ENCODE data around the gene C12orf42. TPM values are rescaled to one million over a fixed set of nuclear protein-coding genes. Genes with fewer than 3 reads are reported as not detected.
"Not testable (repeated sequence)": the region's sequence is repeated elsewhere in the genome, so short reads cannot be mapped to it uniquely, and the experiment has no call there.

The C12orf42 gene
- total RNA-seq, 1 experiment from 2014 or later = not detected

GRCh38 chr12:103425674-103426073, 70.1 kb downstream of the C12orf42 start:
- DNase-seq (ENCODE audit: extremely low read depth, low read depth) = not testable (repeated sequence)

DNA sequence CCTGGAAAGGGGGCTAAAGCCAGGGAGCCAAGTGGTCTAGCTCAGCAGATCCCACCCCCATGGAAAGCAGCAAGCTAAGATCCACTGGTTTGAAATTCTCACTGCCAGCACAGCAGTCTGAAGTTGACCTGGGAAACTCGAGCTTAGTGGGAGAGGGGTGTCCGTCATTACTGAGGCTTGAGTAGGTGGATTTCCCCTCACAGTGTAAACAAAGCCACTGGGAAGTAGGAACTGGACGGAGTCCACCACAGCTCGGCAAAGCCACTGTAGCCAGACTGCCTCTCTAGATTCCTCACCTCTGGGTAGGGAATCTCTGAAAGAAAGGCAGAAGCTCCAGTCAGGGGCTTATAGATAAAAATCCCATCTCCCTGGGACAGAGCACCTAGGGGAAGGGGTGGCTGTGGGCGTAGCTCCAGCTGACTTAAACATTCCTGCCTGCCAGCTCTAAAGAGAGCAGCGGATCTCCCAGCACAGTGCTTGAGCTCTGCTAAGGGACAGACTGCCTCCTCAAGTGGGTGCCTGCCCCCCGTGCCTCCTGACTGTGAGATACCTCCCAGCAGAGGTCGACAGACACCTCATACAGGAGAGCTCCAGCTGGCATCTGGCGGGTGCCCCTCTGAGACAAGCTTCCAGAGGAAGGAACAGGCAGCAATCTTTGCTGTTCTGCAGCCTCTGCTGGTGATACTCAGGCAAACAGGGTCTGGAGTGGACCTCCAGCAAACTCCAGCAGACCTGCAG, 70.8 kb downstream of the C12orf42 start:
- not testable (repeated sequence) for DNase-seq (ENCODE audit: extremely low read depth, low read depth)

- no peak for DNase-seq (ENCODE audit: extremely low read depth, low read depth)
Observed at GRCh38 chr12:103423516-103423910, 72.3 kb downstream of the C12orf42 start.

GRCh38 chr12:103422746-103423515, 72.8 kb downstream of the C12orf42 start:
- no peak for DNase-seq (ENCODE audit: extremely low read depth, low read depth)

GRCh38 chr12:103422328-103422727, 73.4 kb downstream of the C12orf42 start:
- no peak for DNase-seq (ENCODE audit: extremely low read depth, low read depth)

DNA sequence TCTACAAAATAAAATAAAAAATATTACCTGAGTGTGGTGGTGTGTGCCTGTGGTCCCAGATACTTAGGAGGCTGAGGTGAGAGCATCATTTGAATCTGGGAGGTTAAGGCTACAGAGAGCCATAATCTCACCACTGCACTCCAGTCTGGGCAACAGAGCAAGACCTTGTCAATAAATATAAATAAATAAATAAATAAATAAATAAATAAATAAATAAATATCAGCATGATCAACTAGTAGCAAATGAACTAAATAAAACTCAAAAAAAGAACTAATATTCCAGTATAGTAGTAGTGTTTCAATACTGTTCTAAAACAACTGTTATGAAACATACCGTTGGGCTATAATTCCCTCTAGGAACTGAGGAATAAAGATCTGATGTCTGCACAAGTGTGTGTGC, 74.4 kb downstream of the C12orf42 start:
- no peak for DNase-seq (ENCODE audit: extremely low read depth, low read depth)

- no peak for DNase-seq (ENCODE audit: extremely low read depth, low read depth)
Observed at GRCh38 chr12:103415681-103416080, 80.1 kb downstream of the C12orf42 start.

GRCh38 chr12:103401421-103401820, 94.3 kb downstream of the C12orf42 start:
- DNase-seq (ENCODE audit: extremely low read depth, low read depth) = peak; percentile 30

DNA sequence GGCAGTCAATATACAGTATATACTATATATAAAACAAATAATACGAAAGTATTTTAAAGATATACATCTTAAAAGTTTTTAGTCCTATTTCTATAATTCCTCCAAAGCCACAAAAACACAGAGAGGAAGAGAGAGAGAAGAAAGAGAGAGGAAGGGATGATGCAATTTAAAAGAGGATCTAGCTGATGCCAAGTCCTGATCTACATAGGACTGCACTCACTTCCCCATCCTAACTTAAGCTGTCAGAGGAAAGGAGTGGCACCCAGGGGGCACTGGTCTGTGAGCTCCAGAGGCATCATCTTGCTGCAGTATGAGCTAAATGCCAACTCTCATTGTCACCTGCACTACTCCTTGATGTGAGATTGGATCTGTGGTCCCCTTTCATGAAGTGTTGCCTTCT, 95.8 kb downstream of the C12orf42 start:
- no peak for DNase-seq (ENCODE audit: extremely low read depth, low read depth)

DNA sequence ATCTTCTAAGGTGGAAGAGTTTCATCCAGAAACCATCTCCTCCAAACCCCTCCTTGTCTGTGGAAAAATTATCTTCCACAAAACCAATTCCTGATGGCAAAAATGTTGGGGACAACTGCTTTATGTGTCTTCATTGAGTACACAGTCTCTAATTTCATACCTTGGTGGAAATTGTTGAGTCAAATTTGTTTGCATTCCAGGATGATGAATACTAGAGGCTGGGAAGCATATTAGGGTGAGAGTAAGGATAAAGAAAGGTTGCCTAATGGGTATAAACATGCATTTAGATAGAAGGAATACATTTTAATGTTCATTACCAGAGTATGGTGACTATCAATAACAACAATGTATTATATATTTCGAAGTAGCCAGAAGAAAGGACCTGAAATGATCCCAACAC, 98.2 kb downstream of the C12orf42 start:
- no peak for DNase-seq (ENCODE audit: extremely low read depth, low read depth)

DNA sequence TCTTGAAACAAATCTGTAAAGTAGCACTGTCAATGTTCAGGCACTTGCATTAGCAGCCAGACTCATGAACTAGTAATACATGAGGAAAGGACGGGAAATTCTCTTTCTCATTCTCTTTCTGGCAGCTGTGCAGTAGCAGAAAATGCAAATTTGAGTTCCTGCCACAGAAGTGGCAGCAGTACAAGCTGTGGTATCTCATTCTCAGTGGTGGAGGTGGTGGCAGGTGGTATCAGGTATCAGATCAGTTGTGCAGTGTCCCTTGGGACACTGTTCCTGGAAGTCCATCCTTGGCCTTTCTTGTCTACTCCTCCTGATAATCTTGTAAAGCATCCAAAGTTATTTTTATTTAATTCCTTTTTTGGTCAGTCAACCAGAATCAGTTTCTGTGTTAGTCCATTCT, 103.0 kb downstream of the C12orf42 start:
- DNase-seq (ENCODE audit: extremely low read depth, low read depth) = no peak

DNA sequence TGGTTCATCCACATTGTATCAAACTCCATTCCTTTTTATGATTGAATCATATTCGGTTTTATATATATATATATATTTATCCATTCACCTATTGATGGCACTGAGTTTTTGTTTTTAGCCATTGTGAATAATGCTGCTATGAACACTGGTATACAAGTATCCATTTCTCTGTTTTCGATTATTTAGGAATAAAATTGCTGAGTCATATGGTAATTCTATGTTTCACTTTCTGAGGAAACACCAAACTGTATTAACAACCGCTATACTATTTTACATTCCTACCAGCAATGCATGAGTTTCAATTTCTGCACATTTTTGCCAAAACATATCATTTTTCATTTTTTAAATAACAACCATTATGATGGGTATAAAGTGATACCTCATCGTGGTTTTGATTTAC, 104.7 kb downstream of the C12orf42 start:
- no peak for DNase-seq (ENCODE audit: extremely low read depth, low read depth)

DNA sequence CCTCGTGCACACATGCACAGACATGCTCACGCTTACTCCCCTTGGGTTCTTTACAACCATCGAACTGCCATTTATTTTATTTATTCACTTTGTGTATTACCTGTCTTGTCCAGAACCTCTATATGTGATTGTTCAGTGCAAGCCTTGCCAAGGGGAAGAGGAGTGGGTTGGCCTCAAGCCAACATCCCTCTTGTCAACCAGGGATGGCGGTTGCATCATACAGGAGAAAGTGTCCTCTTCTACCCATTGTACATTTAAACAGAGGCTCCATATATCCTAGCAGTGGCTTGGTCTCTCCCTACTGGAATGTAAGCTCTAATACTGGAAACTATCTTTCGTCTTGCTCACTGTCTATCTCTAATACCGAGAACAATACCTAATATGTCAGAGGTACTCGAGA, 108.4 kb downstream of the C12orf42 start:
- no peak for DNase-seq (ENCODE audit: extremely low read depth, low read depth)

DNA sequence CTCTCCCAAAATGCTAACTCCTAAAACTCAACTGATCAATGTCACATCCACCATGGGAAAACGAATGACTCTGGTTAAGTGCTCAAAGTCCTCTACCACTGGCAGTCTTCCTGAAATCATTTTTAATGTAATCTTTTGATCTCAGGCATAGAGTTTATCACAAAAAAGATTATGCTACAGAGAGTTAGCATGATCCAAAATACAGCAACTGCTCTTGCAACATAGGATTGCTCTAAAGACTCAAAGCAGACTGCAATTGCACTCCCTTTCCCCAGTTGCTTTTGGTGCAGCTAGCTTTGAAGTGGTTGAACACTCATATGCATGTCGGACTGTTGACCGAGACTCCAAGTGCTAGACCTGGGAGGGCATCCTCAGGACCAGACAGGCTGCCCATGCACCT, 109.3 kb downstream of the C12orf42 start:
- DNase-seq (ENCODE audit: extremely low read depth, low read depth) = no peak

- no peak for DNase-seq (ENCODE audit: extremely low read depth, low read depth)
Observed at GRCh38 chr12:103382736-103383346, 112.9 kb downstream of the C12orf42 start.

- DNase-seq (ENCODE audit: extremely low read depth, low read depth) = no peak
Observed at GRCh38 chr12:103382119-103382518, 113.6 kb downstream of the C12orf42 start.

- no peak for DNase-seq (ENCODE audit: extremely low read depth, low read depth)
Observed at GRCh38 chr12:103379670-103380069, 116.1 kb downstream of the C12orf42 start.

- DNase-seq (ENCODE audit: extremely low read depth, low read depth) = no peak
Observed at GRCh38 chr12:103373088-103373523, 122.7 kb downstream of the C12orf42 start.

DNA sequence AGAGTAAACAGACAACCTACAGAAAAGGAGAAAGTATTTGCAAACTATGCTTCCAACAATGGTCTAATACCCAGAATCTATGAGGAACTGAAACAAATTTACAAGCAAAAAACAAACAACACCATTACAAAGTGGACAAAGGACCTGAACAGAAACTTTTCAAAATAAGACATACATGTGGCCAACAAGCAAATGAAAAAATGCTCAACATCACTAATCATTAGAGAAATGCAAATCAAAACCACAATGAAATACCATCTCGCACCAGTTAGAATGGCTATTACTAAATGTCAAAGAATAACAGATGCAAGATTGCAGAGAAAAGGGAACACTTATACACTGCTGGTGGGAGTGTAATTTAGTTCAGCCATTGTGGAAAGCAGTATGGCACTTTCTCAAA, 125.8 kb downstream of the C12orf42 start:
- no peak for DNase-seq (ENCODE audit: extremely low read depth, low read depth)

GRCh38 chr12:103368167-103368566, 127.6 kb downstream of the C12orf42 start:
- DNase-seq (ENCODE audit: extremely low read depth, low read depth) = no peak

GRCh38 chr12:103354403-103354802, 141.4 kb downstream of the C12orf42 start:
- no peak for DNase-seq (ENCODE audit: extremely low read depth, low read depth)

DNA sequence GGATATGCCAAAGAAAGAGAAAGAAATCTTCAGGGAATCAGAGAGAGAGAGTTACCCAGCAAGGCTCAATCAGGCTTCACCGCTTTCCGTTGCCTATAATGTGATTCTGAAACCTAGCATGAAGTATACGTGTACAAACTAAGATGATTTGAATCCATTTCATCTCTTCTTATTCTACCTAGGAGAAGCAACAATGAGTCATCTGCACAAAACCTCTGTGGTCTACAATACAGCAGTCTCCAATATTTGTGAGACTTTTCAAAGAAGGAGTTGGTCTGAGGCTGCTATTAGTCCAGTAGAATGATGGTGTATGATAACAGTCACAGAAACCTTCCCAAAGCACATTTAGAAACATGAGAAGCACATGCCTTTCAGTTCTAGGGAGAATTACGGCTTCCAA, 141.9 kb downstream of the C12orf42 start:
- DNase-seq (ENCODE audit: extremely low read depth, low read depth) = no peak
